Heart right ventricle (tissue), 16 donors: ENCODE measurements around the gene COQ10B. TPM values are rescaled to one million over a fixed set of nuclear protein-coding genes. Genes with fewer than 3 reads are reported as not detected.
A peak's percentile ranks its signal among the peaks of the same experiment; 100 is the strongest.

ENCODE experiments used
- ATAC-seq, 8 donors: fragments of 200-7000 bp; cut with Tn5 transposase; one replicate each; pipeline ENCODE4 v1.9.1; 2020; ENCODE audit warnings: mild to moderate bottlenecking in 8 of 8, moderate library complexity in 8 of 8, moderate number of reproducible peaks in 1 of 8
- DNase-seq, 2 donors: peaks; one replicate each; pipeline ENCODE4 v3.0.0-alpha.2; 2020
- H3K27ac ChIP-seq, 10 donors: fragments of 200-600 bp; sonication (generic) in 2 of 10; one replicate each; pipeline versions ENCODE4 v1.5.0 to v1.8.0; 2020 to 2022; ENCODE audit warnings: mild to moderate bottlenecking in 3 of 10
- H3K27me3 ChIP-seq, 7 donors: fragments of 200-600 bp; one replicate each; pipeline ENCODE4 v1.8.0; 2021 to 2022; ENCODE audit warnings: mild to moderate bottlenecking in 2 of 7
- H3K36me3 ChIP-seq, 9 donors: fragments of 200-600 bp; sonication (generic) in 1 of 9; one replicate each; pipeline versions ENCODE4 v1.5.0 to v1.8.0; 2020 to 2022; ENCODE audit warnings: mild to moderate bottlenecking in 2 of 9
- H3K4me1 ChIP-seq, 9 donors: fragments of 200-600 bp; sonication (generic) in 1 of 9; one replicate each; pipeline versions ENCODE4 v1.5.0 to v1.8.0; 2020 to 2022; ENCODE audit warnings: mild to moderate bottlenecking in 4 of 9
- H3K4me3 ChIP-seq, 10 donors: fragments of 200-600 bp; sonication (generic) in 2 of 10; one replicate each; pipeline versions ENCODE4 v1.5.0 to v1.8.0; 2020 to 2022; ENCODE audit warnings: mild to moderate bottlenecking in 7 of 10, moderate library complexity in 2 of 10
- H3K9me3 ChIP-seq, 11 donors: fragments of 200-600 bp in 10 of 11; sonication (generic) in 2 of 11; one replicate each; pipeline versions ENCODE4 v1.5.0 to v1.8.0; 2013 to 2022; ENCODE audit warnings: mild to moderate bottlenecking in 2 of 11, control low read depth in 1 of 11, moderate library complexity in 1 of 11
- CTCF ChIP-seq, 9 donors: fragments of 200-600 bp; sonication (generic) in 2 of 9; IDR thresholded peaks; one replicate each; pipeline versions ENCODE4 v1.5.0 to v1.8.0; 2021 to 2022; ENCODE audit warnings: antibody characterized with exemption in 9 of 9, mild to moderate bottlenecking in 5 of 9, moderate library complexity in 1 of 9
- WGBS, 2 donors: extraction: QIAGEN DNeasy Blood & Tissue Kit; methylation state at CpG; one replicate each; pipeline ENCODE4 v1.1.7; 2013; ENCODE audit warnings: inconsistent platforms in 1 of 2; 5-methylcytosine and 5-hydroxymethylcytosine counted together
- intact Hi-C, 10 donors: fragments of 100-400 bp; cut with DNase I; formaldehyde crosslinking; loops; one replicate each; pipeline versions ENCODE4 v1.11.1 to v1.14.2; 2022
- polyA plus RNA-seq, 2 donors: library from polyadenylated mRNA; stranded (reverse); fragments of 200-250 nt; gene quantifications; one replicate each; pipeline ENCODE4 v1.2.3, GENCODE V29; 2013
- total RNA-seq, 10 donors: library from RNA; stranded (reverse); fragmentation: NEBNext Ultra II Directional in 3 of 10; extraction: Animal tissue kit (Norgen Biotek cat#: 25700) in 3 of 10; gene quantifications; one replicate each; pipeline versions ENCODE4 v1.2.1 to v1.2.4, GENCODE V29; 2021 to 2023
- donor health status: Arrhythmogenic right ventricular cardiomyopathy.
- donor health status: ischemic (EF 13 %, LVEDD 7.1; RV severe dilation, severe dysfunction).
- donor health status: healthy with polysubstance abuse.
- donor health status: DM: no; HTN: yes; CAD: no.
- donor health status: DM: no; HTN: no; CAD: no.
- donor health status: ischemic (EF 25% LVEDD 6.9; RV normal size, moderate dysfunction).
- donor health status: ischemic (EF 25% LVEDD 5.7; RV mildly dilated, moderate dysfunction).
- donor health status: healthy.
- donor health status: DM: yes; HTN: yes; CAD: no.
- donor health status: Ischemic cardiomyopathy.
- donor health status: ischemic (EF 35%, LVEDD 5.7; RV mildly dilated, moderate dysfunction).
- donor health status: nonischemic (EF 11% LVEDD 7.7; RV severe dilation, severe dysfunction).
- donor health status: DM: yes; HTN: yes; CAD: no.
- donor health status: PGD.
- donor health status: ischemic (EF 29% LVEDD 5.4; RV normal size, mild dysfunction).
- donor health status: nonischemic (EF 23%, LVEDD 6.1; RV moderate dilation, normal function).

Gene COQ10B
- total and polyA plus RNA-seq, 12 donors = 19.8 to 44.1 (median 32.7) TPM

- intact Hi-C loops = loop anchor here in 6 of 10 donors (1.0 to 10.0 kb wide), 10 partner anchors 15 to 205 kb away; partner anchors contain the start of genes COQ10B (in 3 of the 6), MARS2 (in 3 of the 6) and SF3B1 (in 2 of the 6)
- peaks cover 0 to 66% (median 30%) of the 10 kb centered on the region in 9 donors for H3K36me3 ChIP-seq
- no peak for TF ChIP-seq CTCF (IDR thresholded peaks at IDR 0.05)
- peak within 1 kb of the TSS; percentile 69 to 97 (median 86) for H3K4me3 ChIP-seq
- H3K9me3 ChIP-seq = no peaks in the 10 kb centered on the region
- H3K27ac ChIP-seq = peak within 1 kb of the TSS; percentile 60 to 98 (median 95)
- H3K27me3 ChIP-seq = no peaks in the 10 kb centered on the region
- ATAC-seq = peak; percentile 95 to 99 (median 96)
- peak; percentile 97 to 99 for DNase-seq
- H3K4me1 ChIP-seq = peaks cover 3 to 62% (median 51%) of the 10 kb centered on the region in 9 donors
- WGBS, 2 donors = 1% methylated on average over 84 to 104 of the region's 104 CpGs
These were observed 46.5 kb downstream of the COQ10B start, which contains the start of the genes HSPD1 and HSPE1 for GRCh38 chr2:197499594-197500502. Gene HSPD1, minus strand, starts transcription at chr2:197499840. Its CDS starts 992 bp downstream, at chr2:197498848. Gene HSPE1, plus strand, starts transcription at chr2:197500379. Its CDS starts 58 bp downstream, at chr2:197500437.

- Histone ChIP-seq H3K4me3 (peak overlapping the region; percentile 69 to 97 (median 84)), H3K36me3 (peaks cover 0 to 63% (median 23%) of the 10 kb centered on the region in 9 donors), H3K4me1 (peaks cover 3 to 57% (median 49%) of the 10 kb centered on the region in 9 donors), H3K27ac (peak overlapping the region; percentile 60 to 98 (median 95)), H3K9me3 (no peaks in the 10 kb centered on the region), H3K27me3 (no peaks in the 10 kb centered on the region)
- WGBS, 2 donors = 0% methylated on average over 30 of the region's 30 CpGs
- DNase-seq = no peak
- TF ChIP-seq CTCF (IDR thresholded peaks at IDR 0.05) = no peak
- intact Hi-C loops = loop anchor here in 6 of 10 donors (1.0 to 10.0 kb wide), 3 partner anchors 14 to 204 kb away; partner anchors contain the start of gene MARS2 (in 1 of the 6)
- ATAC-seq = peak; percentile 0 to 26 (median 6)
These were observed 47.3 kb downstream of the COQ10B start for GRCh38 chr2:197500503-197501131.

- Histone ChIP-seq H3K9me3 (no peaks in the 10 kb centered on the region), H3K36me3 (peaks cover 0 to 47% (median 9%) of the 10 kb centered on the region in 9 donors), H3K4me3 (peak overlapping the region in 2 of 10 donors; percentile 69 to 97), H3K27ac (peak overlapping the region in 1 of 10 donors; percentile 95), H3K27me3 (no peaks in the 10 kb centered on the region), H3K4me1 (peaks cover 3 to 41% (median 33%) of the 10 kb centered on the region in 9 donors)
- no peak for DNase-seq
- intact Hi-C loops = loop anchor here in 1 of 10 donors (10.0 kb wide), 1 partner anchor 203 kb away; the partner anchor contains the start of gene MARS2
- no peak for TF ChIP-seq CTCF (IDR thresholded peaks at IDR 0.05)
- 60 to 64% methylated on average over 4 of the region's 4 CpGs for WGBS, 2 donors
- ATAC-seq = no peak
These were observed 48.8 kb downstream of the COQ10B start for GRCh38 chr2:197502201-197502600.

- ATAC-seq = no peak
- Histone ChIP-seq H3K9me3 (no peaks in the 10 kb centered on the region), H3K36me3 (peaks cover 0 to 43% (median 9%) of the 10 kb centered on the region in 9 donors), H3K27me3 (no peaks in the 10 kb centered on the region), H3K4me3 (no peak overlapping the region), H3K4me1 (peaks cover 3 to 36% (median 28%) of the 10 kb centered on the region in 9 donors), H3K27ac (peak overlapping the region in 1 of 10 donors; percentile 95)
- WGBS, 2 donors = 81 to 84% methylated on average over 4 of the region's 4 CpGs
- TF ChIP-seq CTCF (IDR thresholded peaks at IDR 0.05) = no peak
- DNase-seq = no peak
- intact Hi-C loops = loop anchor here in 2 of 10 donors (1.0 to 10.0 kb wide), 2 partner anchors 12 to 202 kb away; partner anchors contain the start of gene MARS2 (in 1 of the 2)
These were observed 49.3 kb downstream of the COQ10B start for GRCh38 chr2:197502685-197503084.
